HEK293 (cell line): Measurements from ENCODE around the gene SLC46A2.

ENCODE experiments used
- CTCF ChIA-PET: fragments of 350-600 bp; formaldehyde crosslinking; extraction: SDS; loops from one replicate; lab custom pipeline; 2021; ENCODE audit warnings: antibody characterized with exemption; lab: Yijun Ruan, JAX
- POLR2A ChIA-PET: fragments of 300-600 bp; formaldehyde crosslinking; extraction: SDS; loops from one replicate; lab custom pipeline; 2020; ENCODE audit warnings: antibody characterized with exemption, inconsistent platforms; lab: Yijun Ruan, JAX
- H3K27ac ChIP-seq: fragments of 200-500 bp; sonication (Bioruptor generic); 2 replicates; pipeline ENCODE4 v1.5.1; 2014; ENCODE audit warnings: low read depth, low read length, control low read depth, inconsistent platforms; ENCODE audit errors: extremely low read depth
- H3K36me3 ChIP-seq, 2 experiments: fragments of 200-500 bp in 1 of 2; sonication (Bioruptor generic) in 1 of 2; 1 replicate in 1 of 2; 2 replicates in 1 of 2; pipeline ENCODE4 v1.5.1; 2014 to 2017; ENCODE audit warnings: inconsistent platforms in 2 of 2, low read length in 2 of 2; ENCODE audit not compliant: control insufficient read depth in 2 of 2, insufficient read depth in 1 of 2
- H3K4me1 ChIP-seq: fragments of 200-500 bp; sonication (Bioruptor generic); 2 replicates; pipeline ENCODE4 v1.5.1; 2014; ENCODE audit warnings: mild to moderate bottlenecking, low read length, inconsistent platforms; ENCODE audit not compliant: control insufficient read depth, insufficient read depth
- H3K4me3 ChIP-seq: 2 replicates; pipeline ENCODE4 v1.5.1; 2011; ENCODE audit warnings: low read depth, mild to moderate bottlenecking, control low read depth, low read length, moderate library complexity
- H3K9me3 ChIP-seq: fragments of 200-500 bp; sonication (Bioruptor generic); 2 replicates; pipeline ENCODE4 v1.5.1; 2014; ENCODE audit warnings: low read depth, low read length, inconsistent platforms; ENCODE audit not compliant: control insufficient read depth, insufficient read depth
- EGR2 ChIP-seq: fragments of 450-650 bp; formaldehyde crosslinking; IDR thresholded peaks from 2 replicates; pipeline ENCODE4 v1.5.1; 2016; ENCODE audit warnings: low read depth, missing biosample characterization, missing genetic modification characterization
- SETDB1 ChIP-seq: IDR thresholded peaks from one replicate; pipeline ENCODE4 v1.6.1; 2017; ENCODE audit warnings: mild to moderate bottlenecking, low read length, moderate library complexity, mixed read lengths; ENCODE audit not compliant: insufficient read length
- YY1 ChIP-seq: fragments of 450-650 bp; formaldehyde crosslinking; IDR thresholded peaks from 2 replicates; pipeline ENCODE4 v1.5.1; 2018; ENCODE audit warnings: missing biosample characterization, missing genetic modification characterization
- ZBTB48 ChIP-seq: fragments of 450-650 bp; formaldehyde crosslinking; IDR thresholded peaks from 2 replicates; pipeline ENCODE4 v1.5.1; 2016; ENCODE audit warnings: missing biosample characterization, missing genetic modification characterization
- ZFHX2 ChIP-seq: fragments of 450-650 bp; formaldehyde crosslinking; conservative IDR thresholded peaks from 2 replicates; pipeline ENCODE4 v1.5.1; 2016; ENCODE audit warnings: missing biosample characterization, missing genetic modification characterization
- ZIC2 ChIP-seq: fragments of 450-650 bp; formaldehyde crosslinking; IDR thresholded peaks from 2 replicates; pipeline ENCODE4 v1.5.1; 2016; ENCODE audit warnings: missing biosample characterization, missing genetic modification characterization
- ZNF221 ChIP-seq: fragments of 450-650 bp; formaldehyde crosslinking; IDR thresholded peaks from 2 replicates; pipeline ENCODE4 v1.5.1; 2017; ENCODE audit warnings: missing biosample characterization, missing genetic modification characterization, borderline replicate concordance
- ZNF24 ChIP-seq: fragments of 450-650 bp; formaldehyde crosslinking; IDR thresholded peaks from 2 replicates; pipeline ENCODE4 v1.5.1; 2016; ENCODE audit warnings: missing biosample characterization, missing genetic modification characterization
- ZNF366 ChIP-seq: fragments of 450-650 bp; formaldehyde crosslinking; conservative IDR thresholded peaks from 2 replicates; pipeline ENCODE4 v1.5.1; 2016; ENCODE audit warnings: missing biosample characterization, missing genetic modification characterization
- ZNF544 ChIP-seq: fragments of 450-650 bp; formaldehyde crosslinking; IDR thresholded peaks from 2 replicates; pipeline ENCODE4 v1.5.0; 2017; ENCODE audit warnings: missing biosample characterization, missing genetic modification characterization
- ZNF561 ChIP-seq: fragments of 450-650 bp; IDR thresholded peaks from 2 replicates; pipeline ENCODE4 v1.5.1; 2018; ENCODE audit warnings: missing biosample characterization, missing genetic modification characterization, borderline replicate concordance
- ZNF623 ChIP-seq: fragments of 450-650 bp; formaldehyde crosslinking; IDR thresholded peaks from 2 replicates; pipeline ENCODE4 v1.5.1; 2016; ENCODE audit warnings: missing biosample characterization, missing genetic modification characterization
- ZNF670 ChIP-seq: fragments of 450-650 bp; formaldehyde crosslinking; IDR thresholded peaks from 2 replicates; pipeline ENCODE4 v1.5.1; 2016; ENCODE audit warnings: missing biosample characterization, missing genetic modification characterization, low read depth
- ZNF843 ChIP-seq: fragments of 450-650 bp; formaldehyde crosslinking; IDR thresholded peaks from 2 replicates; pipeline ENCODE4 v1.5.1; 2016; ENCODE audit warnings: missing biosample characterization, missing genetic modification characterization
- TF ChIP-seq, protein P1 (sequence below): fragments of 450-650 bp; formaldehyde crosslinking; IDR thresholded peaks from 2 replicates; pipeline ENCODE4 v1.5.1; 2017; ENCODE audit warnings: missing biosample characterization, missing genetic modification characterization
- TF ChIP-seq, protein P2 (sequence below): IDR thresholded peaks from 2 replicates; pipeline ENCODE4 v1.6.1; 2011; ENCODE audit warnings: mild to moderate bottlenecking, low read depth, low read length, borderline replicate concordance
- TF ChIP-seq, protein P3 (sequence below): fragments of 450-650 bp; formaldehyde crosslinking; IDR thresholded peaks from 2 replicates; pipeline ENCODE4 v1.5.1; 2016; ENCODE audit warnings: missing biosample characterization, missing genetic modification characterization
- TF ChIP-seq, protein P4 (sequence below): fragments of 450-650 bp; formaldehyde crosslinking; IDR thresholded peaks from 2 replicates; pipeline ENCODE4 v1.5.1; 2016; ENCODE audit warnings: missing biosample characterization, missing genetic modification characterization
- TF ChIP-seq, protein P5 (sequence below): fragments of 450-650 bp; formaldehyde crosslinking; IDR thresholded peaks from 2 replicates; pipeline ENCODE4 v1.5.1; 2016; ENCODE audit warnings: missing biosample characterization, missing genetic modification characterization, borderline replicate concordance
- TF ChIP-seq, protein P6 (sequence below): fragments of 450-650 bp; formaldehyde crosslinking; IDR thresholded peaks from 2 replicates; pipeline ENCODE4 v1.5.0; 2017; ENCODE audit warnings: missing biosample characterization, missing genetic modification characterization, borderline replicate concordance
- TF ChIP-seq, protein P7 (sequence below): fragments of 450-650 bp; formaldehyde crosslinking; IDR thresholded peaks from 2 replicates; pipeline ENCODE4 v1.5.1; 2016; ENCODE audit warnings: missing biosample characterization, missing genetic modification characterization

The SLC46A2 gene

DNA sequence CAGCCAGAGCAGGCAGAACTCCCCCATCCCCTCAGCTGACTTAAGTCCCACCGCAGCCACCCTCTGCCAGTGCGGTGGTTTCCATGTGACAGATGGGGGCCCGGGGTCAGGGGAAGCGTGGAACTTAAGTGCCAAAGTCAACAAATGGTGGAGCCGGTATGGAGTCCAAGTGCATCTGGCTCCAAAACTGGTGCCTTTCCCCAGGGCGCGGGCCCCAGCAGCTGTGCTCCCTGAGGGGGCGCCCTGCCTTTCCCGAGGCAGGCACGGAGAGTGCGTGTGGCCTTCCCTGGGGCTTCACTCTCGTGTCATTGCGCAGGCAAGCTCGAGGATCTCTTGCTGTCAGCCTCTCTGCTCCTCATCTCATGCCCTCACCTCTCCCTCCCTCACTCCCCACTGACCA, 33.8 kb downstream of the SLC46A2 start:
- no peak overlapping the region for H3K27ac ChIP-seq
- H3K9me3 ChIP-seq = no peaks in the 10 kb centered on the region
- H3K4me3 ChIP-seq = no peak overlapping the region
- H3K36me3 ChIP-seq = peaks cover 0 to 23% of the 10 kb centered on the region in 2 experiments; a peak in 1 of 3 replicates
- POLR2A ChIA-PET = no interaction called here
- no peaks in the 10 kb centered on the region for H3K4me1 ChIP-seq
- CTCF ChIA-PET = interaction anchor here (2.9 kb wide), 1 partner anchor 11 kb away, joined by 14 read pairs; no protein-coding TSS in a partner anchor
- TF ChIP-seq, protein P1, sequence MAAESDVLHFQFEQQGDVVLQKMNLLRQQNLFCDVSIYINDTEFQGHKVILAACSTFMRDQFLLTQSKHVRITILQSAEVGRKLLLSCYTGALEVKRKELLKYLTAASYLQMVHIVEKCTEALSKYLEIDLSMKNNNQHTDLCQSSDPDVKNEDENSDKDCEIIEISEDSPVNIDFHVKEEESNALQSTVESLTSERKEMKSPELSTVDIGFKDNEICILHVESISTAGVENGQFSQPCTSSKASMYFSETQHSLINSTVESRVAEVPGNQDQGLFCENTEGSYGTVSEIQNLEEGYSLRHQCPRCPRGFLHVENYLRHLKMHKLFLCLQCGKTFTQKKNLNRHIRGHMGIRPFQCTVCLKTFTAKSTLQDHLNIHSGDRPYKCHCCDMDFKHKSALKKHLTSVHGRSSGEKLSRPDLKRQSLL (tag by site-specific recombination) = 0 out of 2 replicates have a peak, but pooled peaks have one; percentile 8
- TF ChIP-seq ZNF366 (tag by site-specific recombination) = no peak

DNA sequence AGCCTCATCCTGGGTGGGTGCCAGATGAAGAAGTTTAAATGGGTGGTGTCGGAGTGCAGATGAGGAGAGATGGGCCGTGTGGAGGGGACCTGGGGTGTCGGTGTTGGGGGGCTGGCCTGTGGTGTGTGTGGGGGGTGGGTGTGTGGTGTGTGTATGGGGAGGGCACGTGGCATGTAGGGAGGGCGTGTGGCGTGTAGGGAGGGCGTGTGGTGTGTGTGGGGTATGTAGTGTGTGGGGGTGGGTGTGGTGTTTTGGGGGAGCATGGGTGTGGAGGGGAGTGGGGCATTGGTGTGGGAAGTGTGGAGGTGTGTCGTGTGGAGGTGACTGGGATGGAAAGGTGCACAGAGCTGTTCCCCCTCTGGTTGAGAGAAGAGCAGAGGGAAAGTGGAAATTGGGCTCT, 34.5 kb downstream of the SLC46A2 start:
- H3K27ac ChIP-seq = no peak overlapping the region
- peak; percentile 71 for TF ChIP-seq ZFHX2 (tag by site-specific recombination)
- TF ChIP-seq EGR2 (tag by site-specific recombination) = peak; percentile 78
- no peak for TF ChIP-seq ZNF24
- POLR2A ChIA-PET = no interaction called here
- H3K4me3 ChIP-seq = no peak overlapping the region
- H3K36me3 ChIP-seq = peaks cover 0 to 26% of the 10 kb centered on the region in 2 experiments; a peak in 1 of 3 replicates
- no peaks in the 10 kb centered on the region for H3K9me3 ChIP-seq
- no peaks in the 10 kb centered on the region for H3K4me1 ChIP-seq
- CTCF ChIA-PET = interaction anchor here (1.0 to 2.9 kb wide), 2 partner anchors 11 to 48 kb away, joined by 3 to 14 read pairs; no protein-coding TSS in a partner anchor

DNA sequence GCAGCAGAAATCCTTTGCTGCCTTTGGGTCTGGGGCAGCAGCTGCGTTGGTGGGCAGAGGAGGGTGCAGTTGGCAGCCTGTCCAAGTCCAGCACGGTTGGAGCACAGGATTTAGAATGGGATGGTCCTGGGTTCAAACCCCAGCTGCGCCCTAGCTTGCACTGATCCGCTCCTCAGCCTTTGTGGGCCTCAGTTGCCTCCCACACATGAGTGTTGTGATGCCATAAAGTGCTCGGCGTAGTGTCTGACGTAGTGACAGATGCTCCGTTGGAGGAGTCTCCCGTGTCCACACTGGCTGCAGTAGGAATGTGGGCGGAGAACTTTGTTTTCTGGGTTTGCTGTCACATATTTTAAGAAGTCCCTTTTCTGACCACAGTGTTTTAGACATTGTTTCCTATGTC, 36.0 kb downstream of the SLC46A2 start:
- POLR2A ChIA-PET = no interaction called here
- H3K9me3 ChIP-seq = no peaks in the 10 kb centered on the region
- no peak overlapping the region for H3K4me3 ChIP-seq
- no peaks in the 10 kb centered on the region for H3K4me1 ChIP-seq
- H3K27ac ChIP-seq = no peak overlapping the region
- peaks cover 0 to 38% of the 10 kb centered on the region in 2 experiments; a peak in 1 of 3 replicates for H3K36me3 ChIP-seq
- CTCF ChIA-PET = interaction anchor here (0.6 kb wide), 2 partner anchors 150 to 298 kb away, joined by 3 to 4 read pairs; no protein-coding TSS in a partner anchor
- TF ChIP-seq ZNF623 (tag by site-specific recombination) = no peak
- TF ChIP-seq, protein P2, sequence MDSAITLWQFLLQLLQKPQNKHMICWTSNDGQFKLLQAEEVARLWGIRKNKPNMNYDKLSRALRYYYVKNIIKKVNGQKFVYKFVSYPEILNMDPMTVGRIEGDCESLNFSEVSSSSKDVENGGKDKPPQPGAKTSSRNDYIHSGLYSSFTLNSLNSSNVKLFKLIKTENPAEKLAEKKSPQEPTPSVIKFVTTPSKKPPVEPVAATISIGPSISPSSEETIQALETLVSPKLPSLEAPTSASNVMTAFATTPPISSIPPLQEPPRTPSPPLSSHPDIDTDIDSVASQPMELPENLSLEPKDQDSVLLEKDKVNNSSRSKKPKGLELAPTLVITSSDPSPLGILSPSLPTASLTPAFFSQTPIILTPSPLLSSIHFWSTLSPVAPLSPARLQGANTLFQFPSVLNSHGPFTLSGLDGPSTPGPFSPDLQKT = no peak
- TF ChIP-seq YY1 (tag by site-specific recombination) = no peak
- no peak for TF ChIP-seq ZNF561
- TF ChIP-seq, protein P3, sequence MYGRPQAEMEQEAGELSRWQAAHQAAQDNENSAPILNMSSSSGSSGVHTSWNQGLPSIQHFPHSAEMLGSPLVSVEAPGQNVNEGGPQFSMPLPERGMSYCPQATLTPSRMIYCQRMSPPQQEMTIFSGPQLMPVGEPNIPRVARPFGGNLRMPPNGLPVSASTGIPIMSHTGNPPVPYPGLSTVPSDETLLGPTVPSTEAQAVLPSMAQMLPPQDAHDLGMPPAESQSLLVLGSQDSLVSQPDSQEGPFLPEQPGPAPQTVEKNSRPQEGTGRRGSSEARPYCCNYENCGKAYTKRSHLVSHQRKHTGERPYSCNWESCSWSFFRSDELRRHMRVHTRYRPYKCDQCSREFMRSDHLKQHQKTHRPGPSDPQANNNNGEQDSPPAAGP (tag by site-specific recombination) = no peak
- no peak for TF ChIP-seq ZNF544 (tag by site-specific recombination)
- TF ChIP-seq ZNF843 = no peak
- TF ChIP-seq ZNF670 (tag by site-specific recombination) = no peak
- TF ChIP-seq, protein P4, sequence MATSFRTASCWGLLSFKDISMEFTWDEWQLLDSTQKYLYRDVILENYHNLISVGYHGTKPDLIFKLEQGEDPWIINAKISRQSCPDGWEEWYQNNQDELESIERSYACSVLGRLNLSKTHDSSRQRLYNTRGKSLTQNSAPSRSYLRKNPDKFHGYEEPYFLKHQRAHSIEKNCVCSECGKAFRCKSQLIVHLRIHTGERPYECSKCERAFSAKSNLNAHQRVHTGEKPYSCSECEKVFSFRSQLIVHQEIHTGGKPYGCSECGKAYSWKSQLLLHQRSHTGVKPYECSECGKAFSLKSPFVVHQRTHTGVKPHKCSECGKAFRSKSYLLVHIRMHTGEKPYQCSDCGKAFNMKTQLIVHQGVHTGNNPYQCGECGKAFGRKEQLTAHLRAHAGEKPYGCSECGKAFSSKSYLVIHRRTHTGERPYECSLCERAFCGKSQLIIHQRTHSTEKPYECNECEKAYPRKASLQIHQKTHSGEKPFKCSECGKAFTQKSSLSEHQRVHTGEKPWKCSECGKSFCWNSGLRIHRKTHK (tag by site-specific recombination) = no peak
- TF ChIP-seq, protein P5, sequence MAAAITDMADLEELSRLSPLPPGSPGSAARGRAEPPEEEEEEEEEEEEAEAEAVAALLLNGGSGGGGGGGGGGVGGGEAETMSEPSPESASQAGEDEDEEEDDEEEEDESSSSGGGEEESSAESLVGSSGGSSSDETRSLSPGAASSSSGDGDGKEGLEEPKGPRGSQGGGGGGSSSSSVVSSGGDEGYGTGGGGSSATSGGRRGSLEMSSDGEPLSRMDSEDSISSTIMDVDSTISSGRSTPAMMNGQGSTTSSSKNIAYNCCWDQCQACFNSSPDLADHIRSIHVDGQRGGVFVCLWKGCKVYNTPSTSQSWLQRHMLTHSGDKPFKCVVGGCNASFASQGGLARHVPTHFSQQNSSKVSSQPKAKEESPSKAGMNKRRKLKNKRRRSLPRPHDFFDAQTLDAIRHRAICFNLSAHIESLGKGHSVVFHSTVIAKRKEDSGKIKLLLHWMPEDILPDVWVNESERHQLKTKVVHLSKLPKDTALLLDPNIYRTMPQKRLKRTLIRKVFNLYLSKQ (tag by site-specific recombination) = no peak
- TF ChIP-seq, protein P6, sequence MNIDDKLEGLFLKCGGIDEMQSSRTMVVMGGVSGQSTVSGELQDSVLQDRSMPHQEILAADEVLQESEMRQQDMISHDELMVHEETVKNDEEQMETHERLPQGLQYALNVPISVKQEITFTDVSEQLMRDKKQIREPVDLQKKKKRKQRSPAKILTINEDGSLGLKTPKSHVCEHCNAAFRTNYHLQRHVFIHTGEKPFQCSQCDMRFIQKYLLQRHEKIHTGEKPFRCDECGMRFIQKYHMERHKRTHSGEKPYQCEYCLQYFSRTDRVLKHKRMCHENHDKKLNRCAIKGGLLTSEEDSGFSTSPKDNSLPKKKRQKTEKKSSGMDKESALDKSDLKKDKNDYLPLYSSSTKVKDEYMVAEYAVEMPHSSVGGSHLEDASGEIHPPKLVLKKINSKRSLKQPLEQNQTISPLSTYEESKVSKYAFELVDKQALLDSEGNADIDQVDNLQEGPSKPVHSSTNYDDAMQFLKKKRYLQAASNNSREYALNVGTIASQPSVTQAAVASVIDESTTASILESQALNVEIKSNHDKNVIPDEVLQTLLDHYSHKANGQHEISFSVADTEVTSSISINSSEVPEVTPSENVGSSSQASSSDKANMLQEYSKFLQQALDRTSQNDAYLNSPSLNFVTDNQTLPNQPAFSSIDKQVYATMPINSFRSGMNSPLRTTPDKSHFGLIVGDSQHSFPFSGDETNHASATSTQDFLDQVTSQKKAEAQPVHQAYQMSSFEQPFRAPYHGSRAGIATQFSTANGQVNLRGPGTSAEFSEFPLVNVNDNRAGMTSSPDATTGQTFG (tag by site-specific recombination) = no peak
- TF ChIP-seq, protein P7, sequence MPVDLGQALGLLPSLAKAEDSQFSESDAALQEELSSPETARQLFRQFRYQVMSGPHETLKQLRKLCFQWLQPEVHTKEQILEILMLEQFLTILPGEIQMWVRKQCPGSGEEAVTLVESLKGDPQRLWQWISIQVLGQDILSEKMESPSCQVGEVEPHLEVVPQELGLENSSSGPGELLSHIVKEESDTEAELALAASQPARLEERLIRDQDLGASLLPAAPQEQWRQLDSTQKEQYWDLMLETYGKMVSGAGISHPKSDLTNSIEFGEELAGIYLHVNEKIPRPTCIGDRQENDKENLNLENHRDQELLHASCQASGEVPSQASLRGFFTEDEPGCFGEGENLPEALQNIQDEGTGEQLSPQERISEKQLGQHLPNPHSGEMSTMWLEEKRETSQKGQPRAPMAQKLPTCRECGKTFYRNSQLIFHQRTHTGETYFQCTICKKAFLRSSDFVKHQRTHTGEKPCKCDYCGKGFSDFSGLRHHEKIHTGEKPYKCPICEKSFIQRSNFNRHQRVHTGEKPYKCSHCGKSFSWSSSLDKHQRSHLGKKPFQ = no peak
- no peak for TF ChIP-seq ZIC2 (tag by site-specific recombination)
- no peak for TF ChIP-seq ZBTB48 (tag by site-specific recombination)
- TF ChIP-seq ZNF221 (tag by site-specific recombination) = no peak
- TF ChIP-seq SETDB1 = no peak
